IMR-90 (cell line): ENCODE data around the gene KBTBD12. TPM values are rescaled to one million over a fixed set of nuclear protein-coding genes. Genes with fewer than 3 reads are reported as not detected.

Experiments used
- ATAC-seq: fragments of 200-7000 bp; cut with Tn5 transposase; 2 replicates; pipeline ENCODE4 v1.9.1; 2020; ENCODE audit warnings: low read depth, mild to moderate bottlenecking, moderate library complexity
- BruUV-seq: library from RNA; stranded (reverse); fragments of 400-500 nt; replicated peaks from 2 replicates; lab custom pipeline; 2021; lab: Mats Ljungman, UMichigan
- CTCF ChIA-PET: fragments of 300-600 bp; formaldehyde crosslinking; extraction: SDS; loops from one replicate; lab custom pipeline; 2021; ENCODE audit warnings: antibody characterized with exemption; lab: Yijun Ruan, JAX
- POLR2A ChIA-PET: fragments of 300-600 bp; sonication (Branson Sonifier 250); formaldehyde crosslinking; loops from one replicate; lab custom pipeline; 2022; ENCODE audit warnings: antibody characterized with exemption; ENCODE audit not compliant: unreplicated experiment; lab: Charles Lee
- DNase-seq: peaks from one replicate; pipeline ENCODE4 v3.0.0; 2013
- H2AFZ ChIP-seq: replicated peaks from 2 replicates; pipeline ENCODE3; 2013; ENCODE audit warnings: low read length, mild to moderate bottlenecking; ENCODE audit not compliant: poor library complexity
- H2AK5ac ChIP-seq: 2 replicates; pipeline ENCODE4 v1.6.1; 2013; ENCODE audit warnings: low read depth, low read length, inconsistent platforms
- H2AK9ac ChIP-seq: replicated peaks from 2 replicates; pipeline ENCODE3; 2013; ENCODE audit warnings: mild to moderate bottlenecking, low read depth, low read length, moderate library complexity; ENCODE audit not compliant: poor library complexity
- H2BK120ac ChIP-seq: 2 replicates; pipeline ENCODE4 v1.6.1; 2013; ENCODE audit warnings: low read depth, low read length, inconsistent platforms
- H2BK15ac ChIP-seq: 3 replicates; pipeline ENCODE4 v1.6.1; 2013; ENCODE audit warnings: low read depth, low read length, inconsistent platforms
- H2BK20ac ChIP-seq: 2 replicates; pipeline ENCODE4 v1.6.1; 2013; ENCODE audit warnings: low read depth, mild to moderate bottlenecking, inconsistent platforms, low read length, moderate library complexity
- H2BK5ac ChIP-seq: 2 replicates; pipeline ENCODE4 v1.6.1; 2013; ENCODE audit warnings: mild to moderate bottlenecking, low read depth, low read length, inconsistent platforms; ENCODE audit not compliant: poor library complexity, severe bottlenecking
- H3K14ac ChIP-seq: replicated peaks from 2 replicates; pipeline ENCODE4 v1.6.1; 2013; ENCODE audit warnings: low read depth, low read length, inconsistent platforms
- H3K18ac ChIP-seq: 2 replicates; pipeline ENCODE4 v1.6.1; 2013; ENCODE audit warnings: low read depth, low read length, control low read depth
- H3K23ac ChIP-seq: 2 replicates; pipeline ENCODE4 v1.6.1; 2013; ENCODE audit warnings: low read depth, low read length, inconsistent platforms
- H3K27ac ChIP-seq: 2 replicates; pipeline ENCODE4 v1.5.1; 2013; ENCODE audit warnings: mild to moderate bottlenecking, control low read depth, low read length; ENCODE audit not compliant: insufficient read depth
- H3K27me3 ChIP-seq: 2 replicates; pipeline ENCODE4 v1.6.1; 2013; ENCODE audit warnings: low read length; ENCODE audit not compliant: control insufficient read depth, insufficient read depth
- H3K36me3 ChIP-seq: 2 replicates; pipeline ENCODE4 v1.6.1; 2013; ENCODE audit warnings: low read length, mixed read lengths; ENCODE audit not compliant: control insufficient read depth, insufficient read depth
- H3K4ac ChIP-seq: 2 replicates; pipeline ENCODE4 v1.6.1; 2013; ENCODE audit warnings: low read depth, low read length, inconsistent platforms
- H3K4me1 ChIP-seq: 2 replicates; pipeline ENCODE4 v1.6.1; 2013; ENCODE audit warnings: low read length, mixed read lengths; ENCODE audit not compliant: control insufficient read depth, insufficient read depth
- H3K4me2 ChIP-seq: 2 replicates; pipeline ENCODE4 v1.6.1; 2013; ENCODE audit warnings: low read depth, mild to moderate bottlenecking, control low read depth, low read length, moderate library complexity
- H3K4me3 ChIP-seq: 2 replicates; pipeline ENCODE4 v1.5.1; 2013; ENCODE audit warnings: low read depth, mild to moderate bottlenecking, control low read depth, low read length, moderate library complexity; ENCODE audit not compliant: insufficient read depth
- H3K56ac ChIP-seq: 2 replicates; pipeline ENCODE4 v1.6.1; 2013; ENCODE audit warnings: low read length, inconsistent platforms; ENCODE audit not compliant: insufficient read depth; ENCODE audit errors: extremely low read depth
- H3K79me1 ChIP-seq, 2 experiments: 2 replicates each; pipeline ENCODE4 v1.6.1; 2013; ENCODE audit warnings: low read length in 2 of 2, inconsistent platforms in 1 of 2, low read depth in 1 of 2
- H3K9ac ChIP-seq: 2 replicates; pipeline ENCODE4 v1.6.1; 2013; ENCODE audit warnings: low read depth, low read length, control low read depth
- H3K9me1 ChIP-seq: 2 replicates; pipeline ENCODE4 v1.6.1; 2013; ENCODE audit warnings: low read length, inconsistent platforms; ENCODE audit not compliant: insufficient read depth
- H3K9me3 ChIP-seq: 2 replicates; pipeline ENCODE4 v1.6.1; 2013; ENCODE audit warnings: low read length; ENCODE audit not compliant: control insufficient read depth, insufficient read depth
- H4K20me1 ChIP-seq: 2 replicates; pipeline ENCODE4 v1.6.1; 2013; ENCODE audit warnings: low read length, inconsistent platforms; ENCODE audit not compliant: insufficient read depth
- H4K5ac ChIP-seq: 2 replicates; pipeline ENCODE4 v1.6.1; 2013; ENCODE audit warnings: mild to moderate bottlenecking, low read depth, low read length, control low read depth
- H4K8ac ChIP-seq, 2 experiments: 2 replicates each; pipeline ENCODE4 v1.6.1; 2013; ENCODE audit warnings: low read depth in 2 of 2, low read length in 2 of 2, control low read depth in 1 of 2, inconsistent platforms in 1 of 2
- H4K91ac ChIP-seq: 2 replicates; pipeline ENCODE4 v1.6.1; 2013; ENCODE audit warnings: low read depth, low read length, inconsistent platforms; ENCODE audit not compliant: insufficient read depth
- CEBPB ChIP-seq: IDR thresholded peaks from 2 replicates; pipeline ENCODE4 v1.6.1; 2012; ENCODE audit warnings: low read depth, low read length, improper control_type of control experiment
- CHD1 ChIP-seq: IDR thresholded peaks from 2 replicates; pipeline ENCODE4 v1.6.1; 2012; ENCODE audit warnings: low read depth, low read length, improper control_type of control experiment
- MAZ ChIP-seq: IDR thresholded peaks from 2 replicates; pipeline ENCODE4 v1.6.1; 2012; ENCODE audit warnings: low read depth, mild to moderate bottlenecking, low read length, improper control_type of control experiment, moderate library complexity, borderline replicate concordance
- MXI1 ChIP-seq: IDR thresholded peaks from 2 replicates; pipeline ENCODE4 v1.6.1; 2012; ENCODE audit warnings: low read depth, mild to moderate bottlenecking, low read length, moderate library complexity, borderline replicate concordance
- NFE2L2 ChIP-seq: fragments of 150-350 bp; IDR thresholded peaks from 2 replicates; pipeline ENCODE4 v1.6.1; 2016; ENCODE audit warnings: low read depth, mild to moderate bottlenecking, low read length
- RAD21 ChIP-seq: IDR thresholded peaks from 2 replicates; pipeline ENCODE4 v1.6.1; 2012; ENCODE audit warnings: low read length, improper control_type of control experiment
- RFX5 ChIP-seq: IDR thresholded peaks from 2 replicates; pipeline ENCODE4 v1.8.0; 2012; ENCODE audit warnings: low read depth, mild to moderate bottlenecking, low read length, moderate library complexity
- SMC3 ChIP-seq: fragments of 150-350 bp; IDR thresholded peaks from 2 replicates; pipeline ENCODE4 v1.6.1; 2016; ENCODE audit warnings: low read depth, mild to moderate bottlenecking, antibody characterized with exemption, low read length, moderate library complexity
- WGBS, 2 experiments: methylation state at CpG; one replicate each; pipeline versions ENCODE4 v1.1.5 to v1.1.7; 2013; ENCODE audit warnings: missing lambda C conversion rate in 2 of 2; ENCODE audit not compliant: insufficient read length in 1 of 2; ENCODE audit errors: extremely low coverage in 2 of 2; 5-methylcytosine and 5-hydroxymethylcytosine counted together
- dilution Hi-C: fragments of 300-500 bp; cut with HindIII; formaldehyde crosslinking; loops from one replicate; pipeline ENCODE4 v1.14.3; 2018; ENCODE audit warnings: low sequenced_read_pairs; ENCODE audit not compliant: unreplicated experiment
- in situ Hi-C: fragments of 300-500 bp; cut with MboI; formaldehyde crosslinking; loops from 3 replicates; pipeline ENCODE4 v1.14.3; 2019; ENCODE audit warnings: low sequenced_read_pairs, inconsistent platforms, mixed read lengths
- intact Hi-C: fragments of 100-400 bp; cut with micrococcal nuclease; formaldehyde crosslinking; loops from 2 replicates; pipeline ENCODE4 v1.10.0; 2022
- polyA plus RNA-seq, 3 experiments: library from polyadenylated mRNA; depleted of rRNA; stranded (reverse); fragments of >200 nt; gene quantifications; 2 replicates each; pipeline ENCODE4 v1.2.3, GENCODE V29; 2012; ENCODE audit warnings: low replicate concordance in 1 of 3
- total RNA-seq: library from RNA; depleted of rRNA; stranded (reverse); fragments of >200 nt; gene quantifications from 2 replicates; pipeline ENCODE4 v1.2.3, GENCODE V29; 2012
- TF ChIP-seq, protein P1 (sequence below): fragments of 150-350 bp; IDR thresholded peaks from 2 replicates; pipeline ENCODE4 v1.6.1; 2017; ENCODE audit warnings: mild to moderate bottlenecking, antibody characterized with exemption, low read length, low read depth
- TF ChIP-seq, protein P2 (sequence below): fragments of 150-350 bp; IDR thresholded peaks from 2 replicates; pipeline ENCODE4 v1.6.1; 2016; ENCODE audit warnings: low read depth, mild to moderate bottlenecking, low read length, moderate library complexity, borderline replicate concordance
- TF ChIP-seq, protein P3 (sequence below): conservative IDR thresholded peaks from 2 replicates; pipeline ENCODE4 v1.5.1; 2012; ENCODE audit warnings: mild to moderate bottlenecking, low read depth, low read length, improper control_type of control experiment

KBTBD12 gene
- total and polyA plus RNA-seq, 2 of the 4 experiments (the other 2 are of a cell fraction): not detected

DNA sequence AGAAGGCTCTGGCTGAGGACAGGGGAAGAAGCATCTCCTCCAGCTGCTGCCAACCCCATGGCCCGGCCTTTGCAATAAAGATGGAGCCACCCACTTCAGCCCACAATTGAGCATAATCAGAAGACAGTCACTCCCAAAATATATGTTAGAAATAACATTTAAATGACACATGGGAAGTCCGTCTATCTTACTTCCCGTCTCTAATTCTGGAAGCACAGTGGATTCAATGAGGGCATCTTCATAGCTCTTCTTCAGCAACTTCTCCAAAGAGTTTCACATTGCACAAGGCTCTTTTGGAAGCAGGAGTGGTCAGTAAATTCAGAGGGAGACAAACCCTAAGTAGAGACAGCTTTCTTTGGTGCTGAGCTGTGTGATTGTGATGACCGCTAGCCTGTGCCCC, 70.2 kb downstream of the KBTBD12 start:
- H3K4me1 ChIP-seq: no peaks in the 10 kb centered on the region
- BruUV-seq: no TSS peak
- H2AK5ac ChIP-seq: no peak overlapping the region
- in situ Hi-C loops (no loop called here), intact Hi-C loops (no loop called here), dilution Hi-C loops (no loop called here)
- ChIA-PET POLR2A (no interaction called here), CTCF (interaction anchor here (1.4 kb wide), 1 partner anchor 26 kb away, joined by 3 read pairs; no protein-coding TSS in a partner anchor)
- H2BK5ac ChIP-seq: no peak overlapping the region
- no peak overlapping the region for H2AFZ ChIP-seq
- H2BK120ac ChIP-seq: no peak overlapping the region
- H3K4me3 ChIP-seq: no peak overlapping the region
- no peaks in the 10 kb centered on the region for H3K9me1 ChIP-seq
- no peak overlapping the region for H3K56ac ChIP-seq
- no CpG with 5 or more reads among the region's 4 CpGs for WGBS, 2 experiments
- H3K18ac ChIP-seq: no peak overlapping the region
- H3K79me1 ChIP-seq: no peaks in the 10 kb centered on the region
- H3K4ac ChIP-seq: no peak overlapping the region
- H4K20me1 ChIP-seq: no peaks in the 10 kb centered on the region
- no peak for ATAC-seq
- no peak for DNase-seq
- no peak overlapping the region for H4K91ac ChIP-seq
- H4K8ac ChIP-seq: no peak overlapping the region
- H3K27ac ChIP-seq: no peak overlapping the region
- H3K14ac ChIP-seq: no peak overlapping the region
- H3K23ac ChIP-seq: no peak overlapping the region
- H2BK15ac ChIP-seq: no peak overlapping the region
- H4K5ac ChIP-seq: no peak overlapping the region
- peaks cover 38% of the 10 kb centered on the region for H3K27me3 ChIP-seq
- no peak overlapping the region for H3K9ac ChIP-seq
- H2AK9ac ChIP-seq: no peak overlapping the region
- H2BK20ac ChIP-seq: no peak overlapping the region
- no peaks in the 10 kb centered on the region for H3K36me3 ChIP-seq
- H3K9me3 ChIP-seq: no peaks in the 10 kb centered on the region
- no peak overlapping the region for H3K4me2 ChIP-seq
- no peak for TF ChIP-seq MXI1
- TF ChIP-seq NFE2L2: no peak
- TF ChIP-seq CHD1: no peak
- TF ChIP-seq RFX5: no peak
- TF ChIP-seq SMC3: no peak
- TF ChIP-seq, protein P1, sequence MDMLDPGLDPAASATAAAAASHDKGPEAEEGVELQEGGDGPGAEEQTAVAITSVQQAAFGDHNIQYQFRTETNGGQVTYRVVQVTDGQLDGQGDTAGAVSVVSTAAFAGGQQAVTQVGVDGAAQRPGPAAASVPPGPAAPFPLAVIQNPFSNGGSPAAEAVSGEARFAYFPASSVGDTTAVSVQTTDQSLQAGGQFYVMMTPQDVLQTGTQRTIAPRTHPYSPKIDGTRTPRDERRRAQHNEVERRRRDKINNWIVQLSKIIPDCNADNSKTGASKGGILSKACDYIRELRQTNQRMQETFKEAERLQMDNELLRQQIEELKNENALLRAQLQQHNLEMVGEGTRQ: no peak
- TF ChIP-seq, protein P2, sequence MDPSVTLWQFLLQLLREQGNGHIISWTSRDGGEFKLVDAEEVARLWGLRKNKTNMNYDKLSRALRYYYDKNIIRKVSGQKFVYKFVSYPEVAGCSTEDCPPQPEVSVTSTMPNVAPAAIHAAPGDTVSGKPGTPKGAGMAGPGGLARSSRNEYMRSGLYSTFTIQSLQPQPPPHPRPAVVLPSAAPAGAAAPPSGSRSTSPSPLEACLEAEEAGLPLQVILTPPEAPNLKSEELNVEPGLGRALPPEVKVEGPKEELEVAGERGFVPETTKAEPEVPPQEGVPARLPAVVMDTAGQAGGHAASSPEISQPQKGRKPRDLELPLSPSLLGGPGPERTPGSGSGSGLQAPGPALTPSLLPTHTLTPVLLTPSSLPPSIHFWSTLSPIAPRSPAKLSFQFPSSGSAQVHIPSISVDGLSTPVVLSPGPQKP: no peak
- TF ChIP-seq CEBPB: no peak
- TF ChIP-seq MAZ: no peak
- no peak for TF ChIP-seq RAD21
- TF ChIP-seq, protein P3, sequence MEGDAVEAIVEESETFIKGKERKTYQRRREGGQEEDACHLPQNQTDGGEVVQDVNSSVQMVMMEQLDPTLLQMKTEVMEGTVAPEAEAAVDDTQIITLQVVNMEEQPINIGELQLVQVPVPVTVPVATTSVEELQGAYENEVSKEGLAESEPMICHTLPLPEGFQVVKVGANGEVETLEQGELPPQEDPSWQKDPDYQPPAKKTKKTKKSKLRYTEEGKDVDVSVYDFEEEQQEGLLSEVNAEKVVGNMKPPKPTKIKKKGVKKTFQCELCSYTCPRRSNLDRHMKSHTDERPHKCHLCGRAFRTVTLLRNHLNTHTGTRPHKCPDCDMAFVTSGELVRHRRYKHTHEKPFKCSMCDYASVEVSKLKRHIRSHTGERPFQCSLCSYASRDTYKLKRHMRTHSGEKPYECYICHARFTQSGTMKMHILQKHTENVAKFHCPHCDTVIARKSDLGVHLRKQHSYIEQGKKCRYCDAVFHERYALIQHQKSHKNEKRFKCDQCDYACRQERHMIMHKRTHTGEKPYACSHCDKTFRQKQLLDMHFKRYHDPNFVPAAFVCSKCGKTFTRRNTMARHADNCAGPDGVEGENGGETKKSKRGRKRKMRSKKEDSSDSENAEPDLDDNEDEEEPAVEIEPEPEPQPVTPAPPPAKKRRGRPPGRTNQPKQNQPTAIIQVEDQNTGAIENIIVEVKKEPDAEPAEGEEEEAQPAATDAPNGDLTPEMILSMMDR: no peak
